Hepatocyte (in vitro differentiated cells): Measurements from ENCODE around the gene DPF3. TPM values are rescaled to one million over a fixed set of nuclear protein-coding genes. Genes with fewer than 3 reads are reported as not detected.

Source experiments
- DNase-seq: peaks from one replicate; pipeline ENCODE4 v3.0.0-alpha.2; 2016; ENCODE audit warnings: low spot score
- H2AFZ ChIP-seq: fragments of 200-600 bp; sonication (generic); 2 replicates; pipeline ENCODE4 v1.6.0; 2016; ENCODE audit warnings: antibody characterized with exemption, mild to moderate bottlenecking
- H3K27ac ChIP-seq: fragments of 200-600 bp; sonication (generic); 2 replicates; pipeline ENCODE4 v1.5.1; 2016; ENCODE audit warnings: mild to moderate bottlenecking
- H3K27me3 ChIP-seq: fragments of 200-600 bp; sonication (generic); 2 replicates; pipeline ENCODE4 v1.6.1; 2016
- H3K36me3 ChIP-seq: fragments of 200-600 bp; sonication (generic); replicated peaks from 2 replicates; pipeline ENCODE4 v1.5.1; 2016; ENCODE audit warnings: low read depth; ENCODE audit not compliant: insufficient read depth
- H3K4me1 ChIP-seq: fragments of 200-600 bp; sonication (generic); 2 replicates; pipeline ENCODE4 v1.5.1; 2016; ENCODE audit warnings: mild to moderate bottlenecking, moderate library complexity; ENCODE audit not compliant: insufficient read depth
- H3K4me2 ChIP-seq: fragments of 200-600 bp; sonication (generic); 2 replicates; pipeline ENCODE4 v1.6.0; 2016
- H3K4me3 ChIP-seq: fragments of 200-600 bp; sonication (generic); 2 replicates; pipeline ENCODE4 v1.5.1; 2016; ENCODE audit warnings: mild to moderate bottlenecking
- H3K79me2 ChIP-seq: fragments of 200-600 bp; sonication (generic); 2 replicates; pipeline ENCODE4 v1.6.0; 2017; ENCODE audit warnings: mild to moderate bottlenecking
- H3K9me2 ChIP-seq: fragments of 200-600 bp; sonication (generic); replicated peaks from 2 replicates; pipeline ENCODE4 v1.6.0; 2017; ENCODE audit warnings: mild to moderate bottlenecking; ENCODE audit not compliant: insufficient read depth
- H3K9me3 ChIP-seq: fragments of 200-600 bp; sonication (generic); 2 replicates; pipeline ENCODE4 v1.5.1; 2016; ENCODE audit warnings: low read depth, mild to moderate bottlenecking
- H4K20me1 ChIP-seq: fragments of 200-600 bp; sonication (generic); 2 replicates; pipeline ENCODE4 v1.6.0; 2016; ENCODE audit warnings: mild to moderate bottlenecking; ENCODE audit not compliant: insufficient read depth, poor library complexity, severe bottlenecking
- EZH2 ChIP-seq: fragments of 200-600 bp; sonication (generic); IDR thresholded peaks from 2 replicates; pipeline ENCODE4 v1.6.1; 2016; ENCODE audit warnings: antibody characterized with exemption, mild to moderate bottlenecking, borderline replicate concordance
- EZH2phosphoT487 ChIP-seq: fragments of 200-600 bp; sonication (generic); IDR thresholded peaks from one replicate; pipeline ENCODE4 v1.6.1; 2018; ENCODE audit warnings: antibody characterized with exemption, mild to moderate bottlenecking, low read depth, moderate library complexity; ENCODE audit not compliant: unreplicated experiment, severe bottlenecking
- WGBS: methylation state at CpG from one replicate; pipeline ENCODE4 v1.1.6; 2016; ENCODE audit warnings: low lambda C conversion rate; ENCODE audit errors: missing lambda C conversion rate; 5-methylcytosine and 5-hydroxymethylcytosine counted together
- polyA plus RNA-seq: library from polyadenylated mRNA; unstranded; fragments of >200 nt; fragmentation: Nextera tagmentation; extraction: Ambion mirVana; gene quantifications from 2 replicates; pipeline ENCODE4 v1.2.1, GENCODE V29; 2016
- total RNA-seq: library from RNA; depleted of rRNA; stranded (reverse); fragments of >200 nt; gene quantifications from 2 replicates; pipeline ENCODE4 v1.2.3, GENCODE V29; 2014
- TF ChIP-seq, protein P1 (sequence below): fragments of 200-600 bp; sonication (generic); IDR thresholded peaks from 2 replicates; pipeline ENCODE4 v1.5.1; 2016; ENCODE audit warnings: antibody characterized with exemption, mild to moderate bottlenecking; ENCODE audit not compliant: poor library complexity

Gene DPF3
- total and polyA plus RNA-seq, 2 experiments from 2014 or later: 0.21 to 0.47 TPM

DNA sequence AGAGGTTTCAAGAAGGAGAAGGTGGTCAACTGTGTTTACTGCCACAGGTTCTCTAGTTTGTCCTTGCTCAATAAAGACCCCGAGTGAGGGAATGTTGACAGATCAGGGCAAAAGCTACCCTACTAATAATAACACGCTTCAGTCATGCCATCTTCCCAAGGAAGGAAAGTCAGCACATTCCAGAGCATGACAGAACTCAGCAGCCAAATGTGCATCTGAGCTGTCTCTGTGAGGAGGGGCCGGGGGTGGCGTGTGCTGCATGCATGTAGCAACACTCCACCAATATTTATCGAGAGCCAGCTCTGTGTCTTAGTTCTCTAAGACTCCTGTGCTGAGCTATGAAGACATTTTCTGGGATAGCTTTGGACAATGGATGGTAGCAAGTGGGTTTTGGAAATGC lies 260.4 kb downstream of the DPF3 start:
- no peak for DNase-seq
- no peaks in the 10 kb centered on the region for H3K36me3 ChIP-seq

DNA sequence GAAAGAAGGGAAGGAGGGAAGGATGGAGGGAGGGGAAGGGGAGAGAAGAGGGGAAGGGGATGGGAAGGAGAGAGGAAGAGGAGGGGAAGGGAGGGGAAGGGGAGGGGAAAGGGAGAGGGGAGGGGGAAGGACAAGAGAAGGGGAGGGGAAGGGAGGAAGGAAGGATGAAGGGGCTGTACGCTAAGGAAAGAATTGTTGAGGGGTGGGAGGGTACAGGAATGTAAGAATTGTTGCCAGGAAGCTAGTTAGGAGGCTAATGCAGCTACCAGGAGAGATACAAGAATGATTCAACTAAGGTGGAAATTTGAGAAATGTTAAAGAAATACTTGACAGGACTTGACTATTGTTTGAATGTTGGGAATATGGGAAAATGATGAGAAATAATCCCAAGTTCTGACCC lies 261.2 kb downstream of the DPF3 start:
- H3K4me3 ChIP-seq: no peak overlapping the region
- no peak overlapping the region for H2AFZ ChIP-seq
- no peak for DNase-seq
- H3K27me3 ChIP-seq: no peaks in the 10 kb centered on the region
- H3K27ac ChIP-seq: no peak overlapping the region
- no peaks in the 10 kb centered on the region for H3K79me2 ChIP-seq
- H3K4me1 ChIP-seq: no peaks in the 10 kb centered on the region
- no CpG with 5 or more reads among the region's 1 CpG for WGBS
- H3K9me2 ChIP-seq: no peaks in the 10 kb centered on the region
- TF ChIP-seq EZH2 (no peak), EZH2phosphoT487 (no peak)
- TF ChIP-seq, protein P1, sequence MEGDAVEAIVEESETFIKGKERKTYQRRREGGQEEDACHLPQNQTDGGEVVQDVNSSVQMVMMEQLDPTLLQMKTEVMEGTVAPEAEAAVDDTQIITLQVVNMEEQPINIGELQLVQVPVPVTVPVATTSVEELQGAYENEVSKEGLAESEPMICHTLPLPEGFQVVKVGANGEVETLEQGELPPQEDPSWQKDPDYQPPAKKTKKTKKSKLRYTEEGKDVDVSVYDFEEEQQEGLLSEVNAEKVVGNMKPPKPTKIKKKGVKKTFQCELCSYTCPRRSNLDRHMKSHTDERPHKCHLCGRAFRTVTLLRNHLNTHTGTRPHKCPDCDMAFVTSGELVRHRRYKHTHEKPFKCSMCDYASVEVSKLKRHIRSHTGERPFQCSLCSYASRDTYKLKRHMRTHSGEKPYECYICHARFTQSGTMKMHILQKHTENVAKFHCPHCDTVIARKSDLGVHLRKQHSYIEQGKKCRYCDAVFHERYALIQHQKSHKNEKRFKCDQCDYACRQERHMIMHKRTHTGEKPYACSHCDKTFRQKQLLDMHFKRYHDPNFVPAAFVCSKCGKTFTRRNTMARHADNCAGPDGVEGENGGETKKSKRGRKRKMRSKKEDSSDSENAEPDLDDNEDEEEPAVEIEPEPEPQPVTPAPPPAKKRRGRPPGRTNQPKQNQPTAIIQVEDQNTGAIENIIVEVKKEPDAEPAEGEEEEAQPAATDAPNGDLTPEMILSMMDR: no peak
- no peaks in the 10 kb centered on the region for H3K36me3 ChIP-seq
- H4K20me1 ChIP-seq: no peaks in the 10 kb centered on the region
- peaks cover 1% of the 10 kb centered on the region for H3K9me3 ChIP-seq
- no peak overlapping the region for H3K4me2 ChIP-seq

More for the DNA sequence above, 260.4 kb downstream of the DPF3 start:
- Histone ChIP-seq H3K4me3 (no peak overlapping the region), H3K27ac (no peak overlapping the region), H3K9me3 (no peaks in the 10 kb centered on the region), H3K4me1 (no peaks in the 10 kb centered on the region), H3K4me2 (no peak overlapping the region), H3K79me2 (no peaks in the 10 kb centered on the region), H2AFZ (no peak overlapping the region), H3K27me3 (no peaks in the 10 kb centered on the region), H4K20me1 (no peaks in the 10 kb centered on the region), H3K9me2 (no peaks in the 10 kb centered on the region)
- TF ChIP-seq EZH2 (no peak), EZH2phosphoT487 (no peak)
- TF ChIP-seq, protein P1: no peak
- 92% methylated on average over 5 of the region's 5 CpGs for WGBS

DNA sequence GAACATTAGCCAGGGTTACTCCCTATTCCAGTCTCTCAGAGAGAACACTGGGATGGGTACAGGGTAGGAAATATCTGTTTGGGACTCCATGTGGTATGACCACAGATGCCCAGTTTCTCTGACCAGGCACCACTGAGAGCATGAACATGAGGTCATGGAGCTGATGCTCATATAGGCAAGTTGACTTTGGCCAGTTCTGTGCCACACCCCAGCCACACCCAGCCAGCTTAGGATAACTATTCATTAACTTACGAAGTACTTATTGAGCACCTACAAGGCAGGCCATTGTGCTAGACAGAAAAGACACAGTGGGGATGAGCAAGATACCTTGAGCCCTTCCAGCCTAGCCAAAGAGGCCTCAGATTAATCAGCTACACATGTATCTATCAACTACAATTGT lies 262.5 kb downstream of the DPF3 start:
- 100% methylated on average over 1 of the region's 1 CpG for WGBS

DNA sequence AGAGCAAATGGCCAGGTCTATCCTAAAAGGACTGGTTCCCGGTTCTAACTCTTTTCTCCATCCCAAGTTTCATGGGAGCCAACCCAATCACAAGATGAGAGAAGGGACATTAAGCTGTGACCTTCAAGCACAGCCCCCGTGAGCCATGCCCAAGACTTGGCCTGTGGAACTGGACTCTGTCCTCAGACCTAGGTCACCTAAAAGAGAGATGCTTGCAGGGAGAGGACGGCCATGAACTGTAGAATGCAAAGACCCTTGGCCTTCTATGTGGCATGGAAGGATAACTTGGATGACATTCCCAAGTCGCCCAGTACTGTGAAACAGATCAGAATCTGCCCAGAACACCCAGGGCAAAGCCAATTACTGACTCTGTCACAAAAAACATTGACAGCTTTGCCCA lies 263.5 kb downstream of the DPF3 start:
- DNase-seq: no peak

More for the DNA sequence above, 262.5 kb downstream of the DPF3 start:
- Histone ChIP-seq H3K4me2 (no peak overlapping the region), H3K4me3 (no peak overlapping the region), H2AFZ (no peak overlapping the region), H3K9me2 (no peaks in the 10 kb centered on the region), H4K20me1 (no peaks in the 10 kb centered on the region), H3K27ac (no peak overlapping the region), H3K27me3 (no peaks in the 10 kb centered on the region), H3K9me3 (peaks cover 6% of the 10 kb centered on the region), H3K79me2 (no peaks in the 10 kb centered on the region), H3K36me3 (no peaks in the 10 kb centered on the region), H3K4me1 (no peaks in the 10 kb centered on the region)
- no peak for TF ChIP-seq EZH2
- DNase-seq: no peak

DNA sequence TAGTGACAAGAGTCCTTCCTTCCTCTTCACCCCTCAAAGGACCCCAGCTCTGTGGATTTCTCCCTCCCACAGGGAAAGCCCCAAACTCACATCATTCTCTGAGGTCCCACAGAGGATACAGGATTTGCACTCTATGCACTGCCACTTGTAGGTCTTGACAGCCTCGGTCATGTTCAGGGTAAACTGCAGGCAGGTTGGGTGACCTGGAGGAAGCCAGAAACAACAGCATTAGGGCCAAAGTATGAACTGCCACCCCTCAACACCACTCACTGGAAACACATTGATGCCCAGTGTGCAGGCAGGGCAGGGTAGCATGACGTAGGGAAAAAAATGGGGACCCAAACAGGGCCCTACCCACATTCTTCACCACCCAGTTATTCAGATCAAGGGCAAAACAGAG lies 264.4 kb downstream of the DPF3 start:
- Histone ChIP-seq H2AFZ (no peak overlapping the region), H3K9me3 (peaks cover 6% of the 10 kb centered on the region), H3K9me2 (no peaks in the 10 kb centered on the region), H3K27ac (no peak overlapping the region), H3K36me3 (no peaks in the 10 kb centered on the region), H3K79me2 (no peaks in the 10 kb centered on the region), H3K4me1 (no peaks in the 10 kb centered on the region), H4K20me1 (no peaks in the 10 kb centered on the region), H3K4me2 (no peak overlapping the region), H3K4me3 (no peak overlapping the region), H3K27me3 (no peaks in the 10 kb centered on the region)
- no peak for DNase-seq
- 96% methylated on average over 2 of the region's 2 CpGs for WGBS
- TF ChIP-seq, protein P1: no peak
- TF ChIP-seq EZH2phosphoT487 (no peak), EZH2 (no peak)

More for the DNA sequence above, 263.5 kb downstream of the DPF3 start:
- no peak overlapping the region for H2AFZ ChIP-seq
- TF ChIP-seq EZH2: no peak
- H3K9me3 ChIP-seq: peaks cover 6% of the 10 kb centered on the region
- no peaks in the 10 kb centered on the region for H4K20me1 ChIP-seq
- no peaks in the 10 kb centered on the region for H3K4me1 ChIP-seq
- H3K27ac ChIP-seq: no peak overlapping the region
- no peak overlapping the region for H3K4me2 ChIP-seq
- H3K9me2 ChIP-seq: no peaks in the 10 kb centered on the region
- H3K36me3 ChIP-seq: no peaks in the 10 kb centered on the region
- H3K4me3 ChIP-seq: no peak overlapping the region
- no peaks in the 10 kb centered on the region for H3K79me2 ChIP-seq
- no peaks in the 10 kb centered on the region for H3K27me3 ChIP-seq
- WGBS: 89% methylated on average over 4 of the region's 4 CpGs
